Measurements from ENCODE around the gene CEACAM16.
"Not testable (repeated sequence)": the region's sequence is repeated elsewhere in the genome, so short reads cannot be mapped to it uniquely, and the experiment has no call there.

Gene CEACAM16

DNA sequence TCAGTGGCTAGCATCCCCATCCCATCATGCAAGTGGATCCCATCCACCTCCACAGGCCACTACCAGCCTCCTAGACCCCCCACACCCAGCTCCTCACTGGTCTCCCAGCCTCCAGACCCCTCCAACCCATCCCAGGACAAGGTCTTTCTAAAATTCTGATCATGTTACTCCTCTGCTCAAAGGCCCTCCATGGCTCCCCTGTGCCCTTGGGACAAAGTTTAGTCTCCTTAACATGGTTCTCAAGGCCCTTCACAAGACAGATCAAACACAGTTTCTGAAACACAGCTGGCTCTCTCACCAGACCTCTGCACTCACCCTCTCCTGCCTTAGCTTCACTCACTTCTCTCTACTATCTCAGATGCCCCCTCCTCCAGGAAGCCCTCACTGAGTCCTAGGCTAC lies 18.4 kb upstream of the CEACAM16 start:
- no peak for DNase-seq

DNA sequence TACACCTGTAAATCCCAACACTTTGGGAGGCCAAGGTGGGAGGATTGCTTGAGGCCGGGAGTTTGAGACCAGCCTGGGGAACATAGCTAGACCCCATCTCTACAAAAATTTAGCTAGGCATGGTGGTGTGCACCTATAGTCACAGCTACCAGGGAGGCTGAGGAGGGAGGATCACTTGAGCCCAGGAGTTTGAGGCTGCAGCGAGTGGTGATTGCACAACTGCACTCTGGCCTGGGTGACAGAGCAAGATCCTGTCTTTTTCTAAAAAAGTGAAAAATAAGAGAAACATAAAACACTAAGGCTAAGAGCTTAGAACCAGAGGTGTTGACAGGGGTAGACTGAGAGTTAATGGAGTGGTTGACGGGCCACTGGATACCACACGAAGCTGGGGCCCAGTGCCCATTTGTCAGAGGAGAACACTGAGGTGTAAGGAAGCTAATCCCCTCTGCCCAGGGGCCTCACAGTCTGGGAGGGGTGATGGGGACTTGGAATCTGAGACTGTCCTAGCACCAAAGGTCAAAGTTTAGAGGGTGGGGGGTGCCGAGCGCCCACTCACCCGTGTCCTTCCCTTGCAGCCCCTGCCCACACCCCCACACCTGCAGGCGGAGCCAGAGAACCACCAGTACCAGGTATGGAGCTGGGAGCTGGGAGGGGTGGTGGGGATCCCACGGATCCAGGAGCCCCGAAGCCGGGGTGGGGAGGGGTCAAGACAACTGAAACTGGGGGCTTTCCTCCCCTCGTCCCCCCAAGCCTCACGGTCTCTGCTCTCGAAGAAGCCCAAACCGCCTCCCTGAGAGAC lies 16.8 kb upstream of the CEACAM16 start:
- no peak for DNase-seq

DNA sequence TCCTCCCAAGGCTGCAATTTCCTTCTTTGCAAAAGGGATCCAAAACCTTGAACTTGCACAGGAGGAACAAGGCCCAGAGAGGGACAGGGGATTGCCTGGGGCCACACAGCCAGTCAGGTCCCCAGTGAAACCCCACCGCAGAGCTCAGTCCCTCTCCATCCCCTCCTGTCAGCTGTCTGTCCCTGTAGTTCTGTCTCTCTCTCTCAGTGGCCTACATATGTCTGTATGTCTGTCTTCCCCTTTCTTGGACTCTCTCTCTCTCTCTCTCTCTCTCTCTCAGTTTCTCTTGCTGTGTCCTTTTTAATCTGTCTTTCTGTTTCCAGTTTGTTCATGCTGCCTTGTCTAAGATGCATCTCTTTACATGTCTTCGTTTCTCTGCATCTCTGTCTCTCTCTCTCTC lies 16.1 kb upstream of the CEACAM16 start:
- DNase-seq, result no peak

DNA sequence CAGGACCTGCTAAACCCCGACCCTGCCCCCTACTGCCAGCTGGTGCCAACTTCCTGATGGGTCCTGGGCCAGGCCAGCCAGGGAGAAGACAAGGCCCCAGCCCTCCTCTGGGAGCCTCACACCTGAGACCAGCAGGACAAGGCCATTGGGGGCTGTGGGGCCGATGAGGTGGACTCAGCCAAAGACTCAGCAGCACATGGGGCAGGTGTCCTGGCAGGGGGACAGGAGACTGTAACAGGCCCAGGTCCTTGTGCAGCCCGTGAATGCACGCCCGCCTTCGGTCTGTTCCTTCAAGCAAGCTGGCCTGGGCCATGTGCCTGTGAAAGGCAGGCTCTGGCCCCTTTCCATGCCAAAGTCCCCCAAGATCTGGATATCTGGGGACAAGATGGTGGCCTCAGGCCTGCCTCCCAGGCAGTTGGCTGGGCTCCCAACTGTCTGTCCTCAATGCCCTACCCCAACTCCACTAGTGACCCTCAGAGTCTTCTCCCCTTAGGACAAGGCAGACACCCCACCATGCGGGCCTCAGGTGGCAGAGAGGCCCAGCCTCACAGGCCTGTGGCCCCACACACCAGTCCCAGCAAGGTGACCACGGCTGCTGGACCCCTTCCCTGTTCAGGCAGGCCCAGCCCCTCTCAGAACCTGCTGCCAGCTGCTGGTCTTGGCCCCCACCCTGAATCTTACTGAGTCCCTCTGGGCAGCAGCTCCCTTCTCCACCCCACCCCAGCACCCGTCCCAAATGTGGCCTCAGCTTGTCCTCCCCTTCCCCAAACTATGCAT lies 15.3 kb upstream of the CEACAM16 start:
- no peak for DNase-seq

DNA sequence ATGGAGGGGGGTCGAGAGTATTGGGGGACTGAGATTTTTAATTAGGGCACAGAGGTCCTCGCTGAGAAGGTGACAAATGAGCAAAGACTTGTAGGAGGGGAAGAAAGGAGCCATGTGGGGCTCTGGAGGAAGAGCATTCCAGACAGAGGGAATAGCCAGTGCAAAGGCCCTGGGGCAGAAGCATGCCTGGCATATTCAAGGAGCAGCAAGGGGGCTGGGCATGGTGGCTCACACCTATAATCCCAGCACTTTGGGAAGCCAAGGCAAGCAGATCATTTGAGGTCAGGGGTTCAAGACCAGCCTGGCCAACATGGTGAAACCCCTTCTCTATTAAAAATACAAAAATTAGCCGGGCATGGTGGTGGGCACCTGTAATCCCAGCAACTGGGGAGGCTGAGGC lies 14.6 kb upstream of the CEACAM16 start:
- not testable (repeated sequence) for DNase-seq

DNA sequence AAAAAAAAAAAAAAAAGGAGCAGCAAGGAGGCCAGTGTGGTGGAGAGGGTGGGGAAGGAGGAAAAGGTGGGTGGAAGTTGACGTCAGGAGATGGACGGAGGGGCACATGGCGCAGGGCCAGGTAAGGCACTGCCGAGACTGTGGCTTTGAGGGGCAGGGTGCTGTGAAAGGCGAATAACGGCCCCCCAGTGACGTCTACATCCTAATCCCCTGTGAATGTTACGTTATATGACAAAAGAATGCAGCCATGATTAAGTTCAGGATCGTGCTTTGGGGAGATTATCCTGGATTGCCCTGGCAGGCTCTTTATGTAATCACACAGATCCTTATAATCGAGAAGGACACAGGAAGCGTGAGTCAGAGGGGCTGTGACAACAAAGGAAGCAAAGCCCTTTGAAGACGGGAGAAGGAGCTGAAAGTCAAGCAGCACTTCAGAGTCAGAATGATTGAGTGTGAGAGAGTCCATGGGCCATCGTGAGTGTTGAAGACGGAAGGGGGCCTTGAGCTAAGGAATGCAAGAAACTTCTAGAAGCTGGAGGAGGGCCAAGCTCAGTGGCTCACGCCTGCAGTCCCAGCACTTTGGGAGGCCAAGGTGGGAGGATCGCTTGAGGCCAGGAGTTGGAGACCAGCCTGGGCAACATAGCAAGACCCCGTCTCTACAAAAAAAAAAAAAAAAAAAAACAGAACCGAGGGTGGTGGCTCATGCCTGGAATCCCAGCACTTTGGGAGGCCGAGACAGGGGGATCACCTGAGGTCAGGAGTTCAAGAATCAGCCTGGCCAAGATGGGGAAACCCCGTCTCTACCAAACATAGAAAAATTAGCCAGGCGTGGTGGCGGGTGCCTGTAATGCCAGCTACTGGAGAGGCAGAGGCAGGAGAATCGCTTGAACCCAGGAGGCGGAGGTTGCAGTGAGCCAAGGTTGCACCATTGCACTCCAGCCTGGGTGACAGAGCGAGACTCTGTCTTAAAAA lies 13.8 kb upstream of the CEACAM16 start:
- DNase-seq, result no peak

DNA sequence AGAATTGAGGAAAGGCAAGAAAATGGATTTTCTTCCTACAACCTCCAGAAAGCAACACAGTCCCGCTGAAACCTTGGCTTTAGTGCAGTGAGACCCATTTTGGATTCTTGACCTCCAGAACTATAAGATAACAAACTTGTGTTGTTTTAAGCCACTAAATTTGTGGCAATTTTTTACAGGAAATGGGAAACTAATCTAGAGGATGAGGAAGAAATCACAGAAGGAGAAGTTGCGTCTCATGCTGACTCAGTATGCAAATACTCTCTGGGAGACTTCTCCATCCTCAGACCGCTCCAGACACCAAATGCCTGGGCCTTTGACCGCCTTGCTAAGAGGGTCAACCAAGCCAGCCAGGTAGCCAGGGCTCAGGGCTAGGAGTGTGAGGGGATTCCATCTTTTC lies 13.1 kb upstream of the CEACAM16 start:
- DNase-seq, result no peak

DNA sequence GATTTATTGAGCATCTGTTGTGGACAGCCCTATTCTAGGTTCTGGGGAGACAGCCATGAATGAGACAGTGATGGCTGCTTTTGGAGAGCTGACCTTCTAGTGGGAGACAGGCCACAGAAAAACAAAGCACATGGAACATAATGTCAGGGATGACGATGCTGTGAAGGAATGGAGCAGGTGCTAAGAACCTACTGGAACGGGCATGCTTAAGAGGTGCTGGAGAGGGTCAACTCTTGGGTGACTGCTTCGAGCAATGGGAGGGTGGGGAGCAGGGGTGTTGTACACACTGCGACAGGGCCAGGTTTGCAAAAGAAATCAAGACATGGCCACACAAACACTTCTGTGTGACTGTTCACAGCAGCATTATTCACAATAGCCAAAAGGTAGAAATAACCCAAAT lies 12.1 kb upstream of the CEACAM16 start:
- no peak for DNase-seq

DNA sequence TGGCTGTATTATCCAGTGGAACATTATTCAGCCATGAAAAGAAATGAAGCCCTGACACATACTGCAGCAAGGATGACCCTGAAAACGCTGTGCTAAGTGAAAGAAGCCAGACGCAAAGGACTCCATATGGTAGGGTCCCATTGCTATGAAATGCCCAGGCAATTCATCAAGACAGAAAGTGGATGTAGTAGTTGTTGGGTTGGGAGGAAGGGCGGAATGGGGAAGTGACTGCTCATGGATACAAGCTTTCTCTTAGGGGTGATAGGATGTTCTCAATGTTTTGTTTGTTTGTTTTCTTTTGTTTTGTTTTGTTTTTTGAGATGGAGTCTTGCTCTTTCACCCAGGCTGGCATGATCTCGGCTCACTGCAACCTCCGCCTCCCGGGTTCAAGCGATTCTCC lies 11.1 kb upstream of the CEACAM16 start:
- no peak for DNase-seq

DNA sequence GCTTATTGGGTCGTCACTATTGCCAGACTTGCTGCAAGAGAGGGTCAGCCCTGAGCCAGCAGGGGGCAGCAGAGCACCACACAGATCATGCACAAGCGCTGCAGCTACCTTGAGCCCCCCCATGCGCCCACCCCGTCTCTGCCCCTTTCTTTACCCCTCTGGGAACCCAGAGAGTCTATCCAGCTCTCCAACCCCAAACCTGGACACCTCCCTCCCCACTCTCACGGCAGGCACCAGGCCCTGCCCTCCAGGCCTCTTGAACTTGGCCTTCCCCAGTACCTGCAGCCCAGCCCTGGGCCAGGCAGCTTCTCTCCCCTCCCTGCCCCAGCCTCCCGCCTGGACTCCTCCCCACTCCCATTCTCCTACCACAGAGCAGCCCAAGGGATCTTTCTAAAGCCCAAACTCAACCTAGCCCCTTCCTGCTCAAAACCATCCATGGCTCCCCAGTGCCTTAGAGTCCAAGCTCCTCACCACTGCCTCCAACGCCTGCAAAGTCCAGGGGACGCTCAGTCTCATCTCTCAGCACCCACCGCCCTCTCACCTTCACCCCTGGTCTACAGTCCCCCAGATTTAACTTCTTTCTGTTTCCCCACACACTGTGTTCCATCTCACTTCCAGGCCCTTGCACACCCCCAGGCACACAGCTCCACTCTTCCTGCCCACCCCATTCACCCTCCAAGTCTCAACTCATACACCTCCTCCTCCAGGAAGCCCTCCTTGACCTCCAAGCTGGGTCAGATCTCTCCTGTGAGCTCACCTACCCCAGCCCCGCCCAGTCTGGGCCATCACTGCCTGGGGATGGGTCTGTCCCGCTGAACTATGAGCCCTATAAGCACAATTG lies 9.4 kb upstream of the CEACAM16 start:
- DNase-seq, result peak; percentile 17

DNA sequence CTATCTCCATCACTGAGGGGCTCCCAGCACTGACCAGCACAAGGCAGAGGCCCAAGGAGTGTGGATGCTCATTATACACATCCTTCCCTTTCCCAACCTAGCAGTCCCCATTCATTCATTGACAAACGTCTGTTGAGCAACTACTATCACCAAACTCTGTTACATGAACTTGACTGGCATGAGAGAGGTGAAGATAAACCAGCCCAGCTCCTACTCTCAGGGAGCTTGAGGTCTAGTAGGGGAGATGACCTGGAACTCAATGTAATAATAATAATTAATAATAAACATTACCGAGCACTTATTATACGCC lies 8.9 kb upstream of the CEACAM16 start:
- no peak for DNase-seq

DNA sequence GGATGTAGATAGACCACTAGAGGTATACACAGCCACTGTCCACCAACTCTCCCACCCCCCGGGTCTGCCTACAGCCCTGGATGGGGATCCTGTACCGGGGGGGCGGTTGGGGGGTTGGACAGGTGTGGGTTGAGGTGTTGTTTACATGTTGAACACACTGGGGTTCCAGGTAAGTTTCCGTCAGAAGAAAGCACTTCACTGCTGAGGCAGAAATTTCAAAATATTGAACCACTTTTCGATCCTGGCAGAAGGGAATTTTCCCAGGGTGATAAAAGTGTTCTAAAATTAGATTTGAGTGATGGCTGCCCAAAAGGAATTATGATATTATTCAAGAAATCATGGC lies 6.6 kb upstream of the CEACAM16 start:
- DNase-seq, result no peak

DNA sequence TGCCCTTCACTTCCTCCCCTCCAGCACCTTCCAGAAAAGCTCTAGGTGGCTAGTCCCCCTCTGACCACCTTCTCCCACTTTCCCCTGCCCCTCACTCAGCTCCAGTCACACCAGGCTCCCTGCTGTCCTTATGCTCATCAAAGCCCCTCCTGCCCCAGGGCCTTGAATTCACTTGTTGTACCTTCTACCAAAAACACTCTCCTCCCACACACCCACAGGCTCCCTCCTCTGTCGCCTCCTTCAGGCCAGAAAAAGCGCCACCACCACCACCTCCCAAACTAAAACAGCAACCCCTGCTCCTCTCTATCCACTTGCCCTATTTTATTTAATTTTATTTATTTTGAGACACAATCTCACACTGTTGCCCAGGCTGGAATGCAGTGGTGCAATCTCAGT lies 4.8 kb upstream of the CEACAM16 start:
- DNase-seq, result no peak

DNA sequence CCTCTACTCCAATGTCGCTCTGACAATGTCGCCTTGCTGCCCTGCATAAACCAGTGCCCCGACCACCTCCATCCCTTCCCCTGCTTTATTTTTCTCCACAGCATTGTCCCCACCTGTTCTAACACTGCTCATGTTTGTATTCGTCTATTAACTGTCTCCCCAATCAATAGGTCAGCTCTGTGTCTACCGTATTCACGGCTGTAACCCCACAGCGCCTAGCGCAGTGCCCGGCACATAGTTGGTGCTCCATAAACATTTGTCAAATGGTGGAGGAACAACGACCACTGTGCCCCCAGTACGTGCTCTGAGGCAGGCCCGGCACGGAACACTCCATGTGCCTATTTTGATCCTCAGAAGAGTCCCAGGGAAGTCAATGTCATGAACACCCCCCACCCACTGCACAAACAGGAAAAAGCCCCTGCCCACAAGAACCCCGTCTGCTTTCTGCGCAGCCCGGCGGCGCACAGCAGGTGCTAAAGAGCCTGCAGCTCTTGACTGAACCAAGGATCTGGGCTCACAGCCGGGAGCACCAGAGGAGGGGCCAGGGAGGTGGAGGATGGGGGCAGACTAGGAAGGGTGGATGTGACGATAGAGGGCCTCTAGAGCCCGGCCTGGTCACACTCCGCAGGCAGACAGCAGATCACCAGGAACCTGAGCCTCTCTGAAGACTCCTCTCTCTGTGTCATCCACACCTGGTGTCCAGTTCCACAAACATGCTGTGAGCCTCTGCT lies 1.8 kb upstream of the CEACAM16 start:
- DNase-seq, result peak; percentile 39

DNA sequence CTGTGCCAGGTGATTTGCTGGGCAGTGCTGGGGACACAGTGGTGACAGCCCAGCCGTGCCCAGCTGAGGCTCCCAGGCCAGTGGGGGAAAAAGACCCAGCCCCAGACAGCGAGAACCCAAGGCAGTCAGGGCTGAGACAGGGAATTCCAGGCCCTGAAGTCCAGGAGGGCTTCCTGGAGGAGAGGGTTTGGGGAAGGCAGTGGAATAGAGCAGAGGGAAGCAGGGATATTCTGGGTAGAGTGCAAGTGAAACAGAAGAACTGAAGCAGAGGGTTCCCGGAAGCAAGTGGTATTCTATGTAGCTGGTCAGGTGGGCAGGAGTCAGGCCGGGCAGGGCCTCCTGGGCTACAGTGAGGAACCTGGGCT lies 1.3 kb upstream of the CEACAM16 start:
- no peak for DNase-seq

DNA sequence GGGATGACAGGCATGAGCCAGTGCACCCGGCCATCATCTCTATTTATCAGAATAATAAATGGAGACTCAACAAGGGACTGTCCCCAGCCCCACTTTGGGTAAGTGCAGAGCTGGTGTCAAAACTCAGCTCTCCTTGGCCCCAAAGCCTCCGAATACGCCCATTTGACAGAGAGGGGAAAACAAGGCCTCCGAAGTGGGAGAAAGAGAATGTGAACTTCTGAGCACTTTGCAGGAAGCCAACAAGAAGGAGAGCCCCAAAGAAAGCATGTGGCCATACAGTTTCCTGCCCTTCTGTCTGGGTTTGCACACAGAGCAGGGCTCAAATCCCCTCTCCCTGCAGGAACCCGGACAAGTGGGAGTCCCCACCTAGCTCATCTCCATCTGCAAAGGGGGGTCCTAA lies 1.6 kb downstream of the CEACAM16 start:
- no peak for DNase-seq

DNA sequence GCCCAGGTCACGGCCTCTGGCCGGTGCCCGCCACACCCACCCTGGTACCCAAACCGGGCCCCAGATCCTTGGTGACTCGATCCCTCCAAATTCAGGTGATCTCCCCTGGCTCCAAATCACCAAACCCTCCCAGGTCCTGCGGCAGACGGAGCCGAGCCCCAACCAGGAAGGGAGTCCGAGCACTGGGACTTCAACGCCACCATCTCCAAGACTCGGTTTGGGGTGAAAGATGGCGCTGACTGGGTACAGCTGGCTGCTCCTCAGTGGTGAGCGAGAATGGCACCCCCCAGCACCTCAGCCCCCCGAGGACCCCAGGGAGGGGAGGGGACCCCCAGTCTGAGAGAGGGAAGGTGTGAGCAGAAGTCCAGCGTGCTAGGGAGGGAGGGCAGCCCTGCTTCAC lies 2.3 kb downstream of the CEACAM16 start:
- DNase-seq, result no peak

DNA sequence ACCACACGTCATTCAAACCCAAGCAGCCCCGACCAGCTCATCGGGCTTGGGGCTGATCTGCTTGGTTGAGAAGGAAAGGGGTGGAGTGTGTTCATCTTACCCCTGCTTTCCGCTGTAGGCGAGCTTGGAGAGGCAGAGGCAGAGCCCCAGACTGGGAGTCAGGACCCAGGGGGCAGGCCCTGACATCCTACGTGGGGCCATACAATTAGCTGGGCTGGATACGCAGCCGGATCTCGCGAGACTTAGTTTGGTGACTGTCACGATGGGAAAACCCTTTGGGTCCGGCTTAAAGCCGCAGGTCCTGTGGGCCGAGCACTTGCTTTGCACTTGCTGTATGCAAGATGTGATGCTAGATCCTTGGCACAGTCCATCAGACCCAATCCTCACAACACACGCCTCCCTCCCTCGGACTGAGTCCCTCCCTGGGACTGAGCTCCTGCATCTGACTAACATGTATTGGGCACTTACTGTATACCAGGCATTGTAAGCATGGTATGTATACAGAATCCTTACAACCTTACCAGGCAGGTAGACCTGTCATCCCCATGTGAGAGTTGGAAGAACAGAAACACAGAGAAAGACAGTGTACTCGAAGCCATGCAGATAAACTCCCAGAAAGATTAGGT lies 3.7 kb downstream of the CEACAM16 start:
- no peak for DNase-seq

DNA sequence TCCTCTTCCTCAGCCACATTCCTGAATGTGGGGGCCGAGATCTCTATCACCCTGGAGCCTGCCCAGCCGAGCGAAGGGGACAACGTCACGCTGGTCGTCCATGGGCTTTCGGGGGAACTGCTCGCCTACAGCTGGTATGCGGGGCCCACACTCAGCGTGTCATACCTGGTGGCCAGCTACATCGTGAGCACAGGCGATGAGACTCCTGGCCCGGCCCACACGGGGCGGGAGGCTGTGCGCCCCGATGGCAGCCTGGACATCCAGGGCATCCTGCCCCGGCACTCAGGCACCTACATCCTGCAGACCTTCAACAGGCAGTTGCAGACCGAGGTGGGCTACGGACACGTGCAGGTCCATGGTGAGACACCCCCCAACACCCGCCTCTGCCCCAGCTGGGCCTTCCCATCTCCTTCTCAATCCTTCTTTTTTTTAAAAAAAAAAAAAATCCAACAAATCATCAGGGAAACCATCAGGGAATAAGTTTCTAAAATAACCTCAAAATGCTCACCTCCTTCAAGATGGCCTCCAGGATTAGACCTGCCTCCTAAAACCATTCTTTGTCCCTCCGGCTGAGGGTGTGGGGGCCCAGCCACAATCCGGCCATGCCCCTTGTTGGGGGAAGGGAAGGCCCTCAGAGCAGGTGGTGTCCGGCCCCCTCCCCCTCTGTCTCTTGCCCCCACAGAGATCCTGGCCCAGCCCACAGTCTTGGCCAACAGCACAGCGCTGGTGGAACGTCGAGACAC lies 4.6 kb downstream of the CEACAM16 start:
- DNase-seq, result no peak

DNA sequence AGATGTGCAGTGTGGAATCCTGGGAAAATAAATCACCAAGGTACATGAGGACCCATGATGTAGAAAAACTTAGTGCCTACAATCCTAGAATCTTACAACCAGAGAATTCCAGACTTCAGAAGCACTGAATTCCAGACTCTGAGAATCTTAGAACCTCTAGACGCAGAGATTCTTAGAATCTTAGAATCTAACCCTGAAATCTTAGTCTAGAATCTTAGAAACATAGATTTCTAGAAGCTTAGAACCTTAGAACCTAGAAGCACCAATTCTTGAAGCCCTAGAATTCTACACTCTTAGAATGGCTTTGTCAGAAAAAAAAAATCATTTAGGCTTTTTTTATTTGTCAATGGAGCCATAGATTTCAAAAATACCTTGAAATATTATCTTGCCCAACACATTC lies 6.0 kb downstream of the CEACAM16 start:
- DNase-seq, result no peak

DNA sequence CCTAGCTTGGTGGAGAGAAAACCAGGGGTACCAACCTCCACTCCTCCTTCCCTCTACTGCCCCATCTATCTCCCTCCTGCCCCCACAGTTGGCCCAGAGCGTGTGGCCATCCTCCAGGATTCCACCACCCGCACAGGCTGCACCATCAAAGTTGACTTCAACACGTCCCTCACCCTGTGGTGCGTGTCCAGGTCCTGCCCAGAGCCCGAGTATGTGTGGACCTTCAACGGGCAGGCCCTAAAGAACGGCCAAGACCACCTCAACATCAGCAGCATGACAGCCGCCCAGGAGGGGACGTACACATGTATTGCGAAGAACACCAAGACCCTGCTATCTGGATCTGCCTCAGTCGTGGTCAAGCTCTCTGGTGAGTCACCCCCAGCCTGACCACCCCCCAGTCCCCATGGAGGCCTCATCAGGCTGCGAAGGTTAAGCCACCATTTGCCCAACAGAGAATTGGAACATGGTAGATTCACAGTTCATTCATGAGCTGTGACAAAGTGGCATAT lies 6.6 kb downstream of the CEACAM16 start:
- DNase-seq, result no peak
